CD4-positive, alpha-beta T cell treated with Interleukin-15 for 1 hour (primary cell): Measurements from ENCODE around the gene TMEM38A.
A peak's percentile ranks its signal among the peaks of the same experiment; 100 is the strongest.

Source experiments
- DNase-seq: peaks from one replicate; pipeline ENCODE4 v3.0.0-alpha.2; 2020

Gene TMEM38A, protein sequence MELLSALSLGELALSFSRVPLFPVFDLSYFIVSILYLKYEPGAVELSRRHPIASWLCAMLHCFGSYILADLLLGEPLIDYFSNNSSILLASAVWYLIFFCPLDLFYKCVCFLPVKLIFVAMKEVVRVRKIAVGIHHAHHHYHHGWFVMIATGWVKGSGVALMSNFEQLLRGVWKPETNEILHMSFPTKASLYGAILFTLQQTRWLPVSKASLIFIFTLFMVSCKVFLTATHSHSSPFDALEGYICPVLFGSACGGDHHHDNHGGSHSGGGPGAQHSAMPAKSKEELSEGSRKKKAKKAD

DNA sequence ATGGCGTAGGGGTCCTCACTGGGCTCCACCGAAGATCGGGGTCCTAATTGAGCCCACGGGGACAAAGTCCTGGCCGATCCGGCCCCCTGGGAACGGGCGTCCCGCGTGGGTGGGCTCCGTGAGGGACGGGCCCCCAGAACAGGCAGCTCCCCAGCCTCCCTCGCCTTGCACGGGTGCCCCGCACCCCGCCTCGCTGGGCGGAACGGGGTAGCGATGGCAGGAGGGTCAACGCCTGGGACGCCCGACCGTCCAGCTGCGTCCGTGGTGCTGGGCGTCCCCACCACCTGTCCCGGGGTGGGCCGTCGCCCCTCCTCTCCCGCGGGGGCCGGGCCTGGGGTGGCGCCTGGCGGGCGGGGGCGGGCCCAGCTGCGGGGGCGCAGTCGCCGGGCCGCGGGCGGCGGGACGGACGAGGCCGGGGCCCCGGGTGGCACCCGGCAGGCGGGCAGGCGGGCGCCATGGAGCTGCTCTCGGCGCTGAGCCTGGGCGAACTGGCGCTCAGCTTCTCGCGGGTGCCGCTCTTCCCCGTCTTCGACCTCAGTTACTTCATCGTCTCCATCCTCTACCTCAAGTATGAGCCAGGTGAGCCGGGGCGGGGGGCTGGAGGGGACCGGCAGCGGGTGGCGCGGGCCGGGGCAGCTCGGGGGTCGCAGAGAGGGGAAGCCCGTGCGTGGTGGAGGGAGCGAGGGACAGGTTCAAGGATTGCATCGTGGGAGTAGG is at the start of gene TMEM38A:
Gene TMEM38A, plus strand, starts transcription at position 377 of the 717 bp plus-strand sequence. Its CDS starts 79 bp downstream, at position 456.
- DNase-seq = peak; percentile 26

DNA sequence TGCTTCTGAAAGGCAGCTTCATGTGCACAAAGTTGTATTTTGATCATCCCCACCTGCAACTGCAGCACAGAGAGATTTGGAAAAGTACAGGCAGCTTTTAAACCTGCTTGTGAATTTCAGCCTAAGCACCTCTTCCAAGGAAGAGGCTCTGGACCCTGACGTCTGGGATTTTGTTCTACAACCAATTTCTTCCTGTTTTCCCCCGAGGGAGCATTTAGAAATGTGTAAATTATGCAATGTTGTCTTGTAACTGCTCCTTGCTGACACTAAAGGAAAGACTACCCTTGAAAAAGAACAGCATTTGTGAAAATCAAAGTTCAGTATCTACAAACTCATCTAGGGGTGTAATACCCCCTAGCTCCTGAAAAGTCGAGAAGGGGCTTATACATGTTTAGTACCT is 48.3 kb upstream of the TMEM38A start:
- no peak for DNase-seq

DNA sequence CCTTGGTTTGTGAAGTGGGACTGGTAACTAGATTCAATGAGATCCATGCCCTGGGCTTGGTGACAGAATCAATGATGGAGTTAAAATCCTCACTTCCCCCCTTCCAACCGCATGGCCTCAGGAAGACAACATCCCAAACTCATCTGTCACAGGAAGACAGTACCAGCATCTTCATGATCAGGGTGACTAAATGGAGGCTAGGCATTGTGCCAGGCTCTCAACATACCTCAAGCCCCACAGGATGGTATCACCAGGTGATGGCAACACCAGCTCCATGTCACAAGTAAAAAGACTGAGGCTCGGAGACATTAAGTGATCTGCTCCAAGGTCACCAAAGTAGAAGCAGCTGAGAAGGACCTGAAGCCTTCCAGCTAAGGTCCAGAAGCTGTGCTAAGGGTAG is 47.1 kb upstream of the TMEM38A start:
- DNase-seq = no peak

DNA sequence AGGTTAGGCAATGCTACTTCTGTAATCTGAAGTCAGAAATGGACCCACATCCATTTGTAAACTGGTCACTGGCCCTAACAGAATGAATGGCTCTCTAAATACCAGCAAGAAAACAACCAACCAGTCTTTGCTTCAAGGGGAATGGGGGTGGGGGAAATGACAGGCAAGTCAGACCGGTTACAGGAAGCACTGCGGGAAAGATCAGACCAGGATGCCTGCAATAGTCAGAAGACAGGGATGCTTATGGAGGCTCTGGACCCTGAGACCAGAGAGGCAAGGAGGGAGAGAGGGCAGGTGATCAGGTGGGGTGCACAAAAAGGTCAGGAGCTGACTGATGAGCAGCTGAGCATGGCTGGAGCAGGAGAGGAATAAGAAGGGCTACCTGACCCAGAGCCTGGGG is 46.0 kb upstream of the TMEM38A start:
- no peak for DNase-seq

GRCh38 chr19:16615808-16616207 is 45.1 kb upstream of the TMEM38A start:
- DNase-seq = no peak

DNA sequence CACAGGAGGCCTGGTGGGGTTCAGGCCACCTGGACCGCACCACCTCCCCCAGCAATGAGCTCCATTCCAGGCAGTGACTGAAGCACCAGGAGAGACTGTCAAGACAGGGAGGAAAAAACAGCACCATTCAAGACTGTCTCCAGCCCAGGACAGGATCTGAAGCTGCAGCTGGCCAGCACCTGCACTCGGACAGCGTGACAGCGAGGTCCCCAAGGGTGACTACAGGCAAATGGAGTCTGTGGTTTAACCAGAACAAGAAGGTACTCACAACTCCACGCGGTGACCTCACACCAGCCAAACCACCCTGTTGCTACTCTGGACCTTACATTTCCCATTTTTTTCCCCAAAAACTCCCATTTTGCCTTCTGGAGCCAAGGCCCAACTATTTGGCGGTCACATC is 42.7 kb upstream of the TMEM38A start:
- no peak for DNase-seq

DNA sequence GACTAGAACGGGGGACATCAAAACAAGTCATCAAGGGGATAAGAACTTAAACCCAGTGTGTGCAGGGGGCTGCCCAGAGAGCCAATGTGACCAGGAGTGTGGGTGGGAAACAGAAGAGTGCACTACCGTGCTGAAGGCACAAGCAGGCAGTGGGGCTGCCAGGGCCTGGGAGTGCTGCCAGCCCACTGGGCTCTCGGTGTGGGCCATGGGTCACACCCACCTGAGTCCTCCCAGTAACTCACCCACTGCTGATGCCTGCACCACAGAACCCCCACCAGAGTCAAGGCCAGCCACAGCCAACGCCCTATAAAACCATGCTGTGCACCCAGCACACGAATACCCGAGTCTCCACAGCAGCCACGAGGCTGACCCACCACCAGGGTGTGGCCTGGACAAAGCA is 41.5 kb upstream of the TMEM38A start:
- no peak for DNase-seq

- no peak for DNase-seq
Measured at GRCh38 chr19:16620018-16620417, 40.9 kb upstream of the TMEM38A start.

- DNase-seq = no peak
Measured at GRCh38 chr19:16620584-16620983, 40.4 kb upstream of the TMEM38A start.

- no peak for DNase-seq
Measured at GRCh38 chr19:16621165-16621800, 39.7 kb upstream of the TMEM38A start.

DNA sequence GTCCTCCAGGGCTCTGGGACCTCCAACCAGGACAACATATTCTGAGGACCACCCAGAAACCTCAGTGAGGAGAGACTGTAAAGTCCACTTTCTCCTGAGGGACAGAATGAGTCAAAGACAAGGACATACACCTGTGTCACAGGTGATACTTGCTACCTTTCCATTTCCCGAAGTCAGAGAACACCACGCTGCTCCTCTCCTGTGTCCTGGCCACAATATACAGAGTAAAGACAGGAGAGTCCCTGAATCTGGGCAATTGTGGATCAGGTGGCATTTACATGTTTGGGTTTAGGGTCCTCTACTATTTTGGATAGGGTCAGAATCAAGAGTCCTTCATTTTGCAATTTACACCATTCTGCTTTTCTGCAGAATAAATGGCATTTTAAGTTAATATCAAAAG is 37.9 kb upstream of the TMEM38A start:
- no peak for DNase-seq

- DNase-seq = no peak
Measured at GRCh38 chr19:16623576-16623975, 37.4 kb upstream of the TMEM38A start.

DNA sequence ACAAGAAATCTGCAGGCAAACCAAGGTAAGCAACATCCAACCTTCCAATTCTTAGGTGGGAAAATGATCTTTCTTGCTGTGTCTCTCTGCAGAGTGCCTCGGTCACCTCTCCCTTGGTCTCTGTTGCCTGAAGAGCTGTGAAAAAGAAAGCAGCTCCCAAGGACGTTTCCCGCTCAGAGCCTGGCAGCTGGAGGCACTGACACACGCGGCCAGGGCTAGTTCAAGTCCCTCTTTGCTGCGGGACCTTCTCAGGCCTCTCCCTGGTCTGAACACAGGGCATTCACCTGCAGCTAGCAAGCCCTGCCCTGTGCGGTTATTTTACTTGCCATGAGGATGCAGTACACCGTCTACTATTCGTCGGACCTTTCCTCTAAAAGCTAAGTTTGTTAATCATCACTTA is 36.7 kb upstream of the TMEM38A start:
- DNase-seq = no peak

GRCh38 chr19:16625163-16625958 is 35.6 kb upstream of the TMEM38A start:
- no peak for DNase-seq

GRCh38 chr19:16626796-16627192 is 34.1 kb upstream of the TMEM38A start:
- no peak for DNase-seq

DNA sequence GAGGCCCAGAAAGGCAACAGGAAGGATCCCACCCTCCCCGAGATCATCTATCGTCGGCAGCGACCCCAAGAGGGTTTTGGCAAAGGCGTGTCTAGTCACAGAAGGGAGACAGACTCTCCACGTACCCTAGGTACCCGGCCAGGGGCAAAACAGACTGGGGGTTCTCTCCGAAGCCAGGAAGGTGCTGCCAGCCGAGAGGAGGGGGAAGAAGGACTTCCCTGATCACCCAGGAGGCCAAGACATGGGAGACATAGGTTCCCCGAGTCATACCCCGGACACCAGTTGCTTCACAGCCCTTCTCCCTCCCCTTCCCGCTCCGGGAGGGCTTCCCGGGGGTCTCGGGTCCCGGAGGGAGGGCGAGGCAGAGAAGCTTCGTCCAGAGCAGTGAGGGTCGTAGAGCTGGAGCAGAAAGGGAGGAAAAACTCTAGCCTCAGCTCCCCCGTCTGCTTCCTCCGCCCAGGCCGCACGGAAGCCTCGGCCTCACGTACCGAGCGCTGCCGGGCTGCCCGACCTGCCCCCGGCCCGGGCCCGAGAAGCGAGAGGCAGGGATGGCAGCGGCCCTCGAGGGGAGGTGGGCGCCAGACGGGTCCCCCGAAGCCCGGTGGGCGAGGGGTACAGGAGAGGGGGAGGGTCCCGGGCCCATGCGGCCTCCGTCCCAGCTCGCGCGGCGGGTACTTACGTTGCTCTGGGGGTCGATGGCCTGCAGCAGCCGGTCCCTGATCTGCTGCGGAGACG is 33.6 kb upstream of the TMEM38A start:
- DNase-seq = no peak

- no peak for DNase-seq
Measured at GRCh38 chr19:16627928-16628182, 33.1 kb upstream of the TMEM38A start.

DNA sequence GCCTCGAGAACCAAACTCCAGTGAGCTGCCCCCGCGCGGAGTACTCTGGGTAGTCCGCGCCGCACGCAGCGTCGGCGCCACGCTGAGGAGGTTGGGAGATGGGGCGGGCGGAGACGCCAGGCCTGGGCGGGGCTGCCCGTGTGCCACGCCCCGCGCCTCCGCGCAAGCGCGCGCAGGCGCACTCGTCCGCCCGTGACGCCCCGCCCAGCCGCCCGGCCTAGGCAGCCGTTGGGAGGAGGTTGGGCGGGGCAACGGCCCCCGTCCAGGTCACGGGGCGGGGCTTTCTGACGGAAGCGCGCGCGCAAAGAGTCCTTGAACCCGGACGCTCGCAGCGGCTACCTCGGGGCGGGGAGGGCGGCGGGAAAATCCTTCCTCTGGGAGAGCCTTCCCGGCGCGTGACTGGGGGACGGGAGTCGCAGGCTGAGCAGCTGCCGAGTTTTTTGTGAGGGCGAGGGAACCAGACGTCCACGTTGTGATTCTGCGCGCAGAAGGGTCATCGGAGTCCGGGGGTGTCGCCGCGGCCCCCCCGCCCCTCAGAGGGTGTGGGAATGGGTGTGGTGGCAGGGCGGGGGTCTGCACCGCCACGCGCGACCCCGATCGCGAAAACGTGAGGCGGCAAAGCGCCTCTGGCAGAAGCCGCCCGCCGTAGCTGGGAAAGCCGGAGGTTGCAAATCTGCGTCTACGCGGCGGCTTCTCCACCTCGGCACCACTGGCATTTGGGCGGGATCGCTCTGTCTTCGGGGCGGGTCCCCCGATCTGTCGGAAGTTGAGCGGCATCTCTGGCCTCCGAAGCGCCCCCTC is 32.6 kb upstream of the TMEM38A start, which contains the start of gene MED26:
Gene MED26, minus strand, starts transcription at position 22 of the 801 bp plus-strand sequence. CDS start 261 bp downstream, outside the sequence.
- DNase-seq = peak; percentile 93

DNA sequence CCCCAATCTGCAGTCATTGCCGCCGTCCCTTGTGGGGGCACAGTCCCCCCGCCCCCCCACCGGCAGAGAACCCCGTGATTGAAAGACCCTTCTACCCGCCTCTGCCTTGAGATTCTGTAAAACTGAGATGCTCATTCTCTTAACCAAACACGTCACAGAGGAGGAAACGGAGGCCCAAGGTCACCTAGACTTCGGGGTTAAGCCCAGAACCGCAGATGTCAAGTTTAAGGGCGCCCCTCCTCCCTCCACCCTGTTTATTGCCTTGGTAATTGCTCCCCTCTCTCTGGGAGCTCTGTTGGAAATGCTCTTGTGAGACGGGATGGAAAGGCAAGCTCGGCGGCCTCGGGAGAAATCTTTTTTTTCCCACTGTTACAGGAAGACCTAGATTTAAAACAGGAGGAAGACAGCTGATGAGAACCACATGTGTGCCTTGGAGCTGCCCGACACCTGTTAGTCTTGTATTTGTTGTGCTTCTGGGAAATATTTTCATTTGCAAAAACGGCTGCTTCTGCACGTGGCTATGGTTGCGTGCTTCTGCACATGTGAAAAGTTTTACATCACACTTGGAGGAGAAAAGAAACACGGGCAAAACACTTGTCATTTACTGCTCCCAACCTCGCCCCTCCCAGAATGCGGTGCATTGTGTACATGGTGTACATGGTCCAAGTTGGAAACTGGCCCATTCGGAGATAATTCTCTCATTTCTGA is 31.8 kb upstream of the TMEM38A start:
- DNase-seq = no peak

- no peak for DNase-seq
Measured at GRCh38 chr19:16631465-16631864, 29.5 kb upstream of the TMEM38A start.

DNA sequence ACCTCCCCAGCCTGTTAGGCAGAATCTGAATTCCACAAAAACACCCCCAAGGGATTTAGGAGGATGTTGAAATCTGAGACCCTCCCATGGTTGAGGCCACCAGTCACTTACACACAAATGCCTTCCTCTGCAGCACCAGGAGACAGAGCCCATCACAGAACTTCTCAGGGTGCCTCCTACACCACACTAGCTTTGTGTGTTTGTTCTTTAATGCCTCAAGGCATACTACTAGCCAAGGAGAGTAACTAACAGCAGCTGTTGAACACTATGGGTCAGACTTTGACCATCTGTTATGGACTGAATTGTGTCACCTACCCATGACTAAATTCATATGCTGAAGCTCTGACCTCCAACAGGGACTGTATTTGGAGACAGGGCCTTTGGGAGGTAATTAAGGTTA is 23.4 kb upstream of the TMEM38A start:
- no peak for DNase-seq
